ENCODE data around the gene NTN4.

Gene NTN4

GRCh38 chr12:95641299-95641952 is 149.1 kb downstream of the NTN4 start:
- TF ChIP-seq, protein P1, sequence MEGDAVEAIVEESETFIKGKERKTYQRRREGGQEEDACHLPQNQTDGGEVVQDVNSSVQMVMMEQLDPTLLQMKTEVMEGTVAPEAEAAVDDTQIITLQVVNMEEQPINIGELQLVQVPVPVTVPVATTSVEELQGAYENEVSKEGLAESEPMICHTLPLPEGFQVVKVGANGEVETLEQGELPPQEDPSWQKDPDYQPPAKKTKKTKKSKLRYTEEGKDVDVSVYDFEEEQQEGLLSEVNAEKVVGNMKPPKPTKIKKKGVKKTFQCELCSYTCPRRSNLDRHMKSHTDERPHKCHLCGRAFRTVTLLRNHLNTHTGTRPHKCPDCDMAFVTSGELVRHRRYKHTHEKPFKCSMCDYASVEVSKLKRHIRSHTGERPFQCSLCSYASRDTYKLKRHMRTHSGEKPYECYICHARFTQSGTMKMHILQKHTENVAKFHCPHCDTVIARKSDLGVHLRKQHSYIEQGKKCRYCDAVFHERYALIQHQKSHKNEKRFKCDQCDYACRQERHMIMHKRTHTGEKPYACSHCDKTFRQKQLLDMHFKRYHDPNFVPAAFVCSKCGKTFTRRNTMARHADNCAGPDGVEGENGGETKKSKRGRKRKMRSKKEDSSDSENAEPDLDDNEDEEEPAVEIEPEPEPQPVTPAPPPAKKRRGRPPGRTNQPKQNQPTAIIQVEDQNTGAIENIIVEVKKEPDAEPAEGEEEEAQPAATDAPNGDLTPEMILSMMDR (IDR thresholded peaks at IDR 0.05) = no peak
- no peaks in the 10 kb centered on the region for H3K36me3 Mint-ChIP-seq (ENCODE audit: low read depth)
- H3K27ac Mint-ChIP-seq = no peak overlapping the region
- no peak overlapping the region for H3K4me3 Mint-ChIP-seq
- DNase-seq = no peak
- H3K9me3 Mint-ChIP-seq = no peaks in the 10 kb centered on the region
- peaks cover 10% of the 10 kb centered on the region for H3K27me3 Mint-ChIP-seq (ENCODE audit: low read depth, poor library complexity)
- peaks cover 8% of the 10 kb centered on the region for H3K4me1 Mint-ChIP-seq

DNA sequence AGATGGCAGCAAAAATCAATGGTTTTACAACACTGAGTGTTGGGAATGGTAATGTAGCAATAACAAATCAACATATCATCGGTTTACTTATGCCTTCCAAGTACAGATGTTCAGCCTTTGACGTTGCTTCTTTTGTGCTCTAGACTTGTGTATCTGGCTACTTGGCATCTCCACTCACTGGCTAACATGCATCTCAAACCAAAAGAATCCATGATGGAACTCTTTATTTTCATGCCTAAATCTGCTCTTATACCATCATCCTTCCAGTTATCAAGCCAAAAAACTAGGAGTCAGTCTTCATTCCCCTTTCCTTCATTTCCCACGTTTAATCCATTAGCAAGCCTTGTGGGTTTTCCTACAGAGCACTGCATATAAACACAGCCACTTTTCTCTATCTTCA is 150.0 kb downstream of the NTN4 start:
- Mint-ChIP-seq H3K36me3 (ENCODE audit: low read depth) (no peaks in the 10 kb centered on the region), H3K27me3 (ENCODE audit: low read depth, poor library complexity) (peaks cover 10% of the 10 kb centered on the region), H3K27ac (no peak overlapping the region), H3K4me1 (peaks cover under 1% of the 10 kb centered on the region), H3K4me3 (no peak overlapping the region), H3K9me3 (no peaks in the 10 kb centered on the region)
- TF ChIP-seq, protein P1 (IDR thresholded peaks at IDR 0.05) = no peak
- DNase-seq = no peak

DNA sequence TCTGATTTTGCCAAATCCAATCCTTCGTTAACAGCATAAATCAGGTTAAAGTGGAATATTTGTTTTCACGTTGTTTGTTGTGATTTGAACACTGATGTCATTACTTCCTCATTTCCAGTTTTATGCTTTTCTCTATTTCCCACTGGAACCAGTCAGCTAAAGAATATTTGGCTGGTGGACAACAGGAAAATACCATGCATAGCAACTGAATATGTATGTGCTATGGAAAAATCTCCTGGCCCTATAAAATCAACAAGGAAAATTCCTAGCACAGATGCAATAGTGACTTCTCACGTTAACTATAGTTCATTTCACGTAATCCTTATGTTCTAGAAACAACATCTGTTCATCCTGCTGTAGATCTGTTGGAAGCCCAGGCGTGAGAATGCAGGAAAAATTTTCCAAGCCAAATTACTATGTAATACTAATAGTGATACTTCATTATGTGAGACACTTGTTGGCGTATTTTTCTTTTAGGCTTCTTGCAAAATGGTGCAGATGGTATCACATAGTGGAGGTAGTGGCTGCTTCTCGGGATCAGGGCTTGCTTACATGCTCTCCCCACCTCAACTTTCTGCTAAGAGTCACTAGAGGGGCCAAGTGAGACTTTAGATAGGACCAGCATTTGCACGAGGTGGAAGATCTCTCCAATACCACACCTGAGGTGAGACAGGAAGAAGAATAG is 153.0 kb downstream of the NTN4 start:
- Mint-ChIP-seq H3K27me3 (ENCODE audit: low read depth, poor library complexity) (peaks cover 3% of the 10 kb centered on the region), H3K9me3 (no peaks in the 10 kb centered on the region), H3K36me3 (ENCODE audit: low read depth) (no peaks in the 10 kb centered on the region), H3K27ac (no peak overlapping the region), H3K4me3 (no peak overlapping the region), H3K4me1 (no peaks in the 10 kb centered on the region)
- DNase-seq = no peak
- TF ChIP-seq, protein P1 (IDR thresholded peaks at IDR 0.05) = no peak

DNA sequence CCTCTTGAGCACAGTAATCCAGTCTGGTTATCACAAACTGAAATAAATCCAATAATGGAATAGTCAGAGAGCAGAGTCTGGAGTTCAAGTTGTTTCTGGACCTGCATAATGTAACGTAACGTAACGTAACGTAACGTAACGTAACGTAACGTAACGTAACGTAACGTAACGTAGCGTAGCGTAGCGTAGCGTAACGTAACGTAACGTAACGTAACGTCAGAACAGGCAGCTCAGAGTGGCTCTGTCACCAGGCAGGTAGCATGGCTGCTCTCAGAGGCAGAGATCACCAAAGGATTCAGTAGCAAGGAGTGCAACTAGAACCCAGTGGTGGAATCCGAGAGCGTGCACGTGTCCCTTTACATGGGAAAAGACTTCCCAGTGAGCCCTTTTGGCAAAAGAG is 153.6 kb downstream of the NTN4 start:
- TF ChIP-seq, protein P1 (IDR thresholded peaks at IDR 0.05) = no peak
- peaks cover 3% of the 10 kb centered on the region for H3K27me3 Mint-ChIP-seq (ENCODE audit: low read depth, poor library complexity)
- H3K9me3 Mint-ChIP-seq = no peaks in the 10 kb centered on the region
- no peak overlapping the region for H3K27ac Mint-ChIP-seq
- no peak overlapping the region for H3K4me3 Mint-ChIP-seq
- no peaks in the 10 kb centered on the region for H3K36me3 Mint-ChIP-seq (ENCODE audit: low read depth)
- no peak for DNase-seq
- H3K4me1 Mint-ChIP-seq = no peaks in the 10 kb centered on the region

- TF ChIP-seq, protein P1 (IDR thresholded peaks at IDR 0.05) = no peak
- DNase-seq = no peak
- H3K27me3 Mint-ChIP-seq (ENCODE audit: low read depth, poor library complexity) = peaks cover 3% of the 10 kb centered on the region
- H3K4me1 Mint-ChIP-seq = no peaks in the 10 kb centered on the region
- H3K4me3 Mint-ChIP-seq = no peak overlapping the region
- H3K27ac Mint-ChIP-seq = no peak overlapping the region
- H3K36me3 Mint-ChIP-seq (ENCODE audit: low read depth) = no peaks in the 10 kb centered on the region
- H3K9me3 Mint-ChIP-seq = no peaks in the 10 kb centered on the region
Observed at GRCh38 chr12:95634622-95635621, 155.6 kb downstream of the NTN4 start.
